H1 (cell line): ENCODE results near the gene POM121C. TPM values are rescaled to one million over a fixed set of nuclear protein-coding genes. Genes with fewer than 3 reads are reported as not detected.
"Not testable (repeated sequence)": the region's sequence is repeated elsewhere in the genome, so short reads cannot be mapped to it uniquely, and the experiment has no call there.

Source experiments
- CTCF ChIA-PET: fragments of 300-600 bp; sonication (Branson Sonifier 250); formaldehyde crosslinking; loops from one replicate; lab custom pipeline; 2021; ENCODE audit not compliant: partially characterized antibody; lab: Charles Lee
- POLR2A ChIA-PET: fragments of 300-600 bp; sonication (Branson Sonifier 250); formaldehyde crosslinking; loops from one replicate; lab custom pipeline; 2021; ENCODE audit warnings: inconsistent platforms; ENCODE audit not compliant: partially characterized antibody; lab: Charles Lee
- DNase-seq, 2 experiments: peaks; one replicate each; pipeline versions ENCODE4 v3.0.0 to v3.0.0-alpha.2; 2010 to 2022; ENCODE audit warnings: low spot score in 2 of 2, low read depth in 1 of 2, mixed read lengths in 1 of 2
- FAIRE-seq: peaks from 2 replicates; lab custom pipeline; 2011; peaks lifted over from hg19 to GRCh38; lab: Jason Lieb, UNC
- H2AFZ ChIP-seq: 2 replicates; pipeline ENCODE4 v1.8.1; 2012; ENCODE audit warnings: low read length, inconsistent platforms
- H2AK5ac ChIP-seq: 2 replicates; pipeline ENCODE4 v1.6.1; 2013; ENCODE audit warnings: low read depth, low read length
- H2BK120ac ChIP-seq: replicated peaks from 2 replicates; pipeline ENCODE3; 2013; ENCODE audit warnings: low read depth, low read length, inconsistent platforms
- H2BK12ac ChIP-seq: 2 replicates; pipeline ENCODE4 v1.6.1; 2013; ENCODE audit warnings: low read depth, low read length
- H2BK15ac ChIP-seq: 2 replicates; pipeline ENCODE4 v1.6.1; 2013; ENCODE audit warnings: low read length
- H2BK20ac ChIP-seq: 2 replicates; pipeline ENCODE4 v1.6.1; 2013; ENCODE audit warnings: low read length
- H2BK5ac ChIP-seq: 2 replicates; pipeline ENCODE4 v1.6.1; 2013; ENCODE audit warnings: low read depth, low read length
- H3K14ac ChIP-seq: 2 replicates; pipeline ENCODE4 v1.6.1; 2013; ENCODE audit warnings: inconsistent platforms; ENCODE audit not compliant: insufficient read length
- H3K18ac ChIP-seq: 2 replicates; pipeline ENCODE4 v1.6.1; 2013; ENCODE audit warnings: low read length; ENCODE audit errors: extremely low read depth
- H3K23ac ChIP-seq: 2 replicates; pipeline ENCODE4 v1.6.1; 2013; ENCODE audit warnings: inconsistent platforms; ENCODE audit not compliant: insufficient read length
- H3K23me2 ChIP-seq: 2 replicates; pipeline ENCODE4 v1.6.1; 2013; ENCODE audit warnings: low read depth, low read length
- H3K27ac ChIP-seq: 2 replicates; pipeline ENCODE4 v1.6.1; 2011; ENCODE audit warnings: low read depth, low read length, inconsistent platforms
- H3K27me3 ChIP-seq, 4 experiments: replicated peaks in 1 of 4; 1 replicate in 1 of 4; 2 replicates in 3 of 4; pipeline versions ENCODE4 v1.6.1 to v1.8.1; 2011 to 2013; ENCODE audit warnings: low read length in 3 of 4, mild to moderate bottlenecking in 3 of 4, inconsistent platforms in 2 of 4, mixed read lengths in 2 of 4, moderate library complexity in 1 of 4; ENCODE audit not compliant: control insufficient read depth in 3 of 4, insufficient read depth in 3 of 4; ENCODE audit errors: extremely low read depth in 1 of 4
- H3K36me3 ChIP-seq, 4 experiments: 2 replicates each; pipeline versions ENCODE4 v1.6.1 to v1.8.1; 2011 to 2013; ENCODE audit warnings: mild to moderate bottlenecking in 4 of 4, low read length in 3 of 4, moderate library complexity in 2 of 4, control low read depth in 1 of 4, inconsistent platforms in 1 of 4; ENCODE audit not compliant: insufficient read depth in 4 of 4, control insufficient read depth in 2 of 4
- H3K4ac ChIP-seq: replicated peaks from 2 replicates; pipeline ENCODE3; 2013; ENCODE audit warnings: low read length, low read depth, mixed read lengths, inconsistent platforms; ENCODE audit not compliant: insufficient read length
- H3K4me1 ChIP-seq, 4 experiments: replicated peaks in 1 of 4; 1 replicate in 1 of 4; 2 replicates in 3 of 4; pipeline versions ENCODE4 v1.6.1 to v1.8.1; 2011 to 2013; ENCODE audit warnings: low read length in 3 of 4, inconsistent platforms in 2 of 4, mixed read lengths in 1 of 4; ENCODE audit not compliant: insufficient read depth in 4 of 4, control insufficient read depth in 3 of 4
- H3K4me2 ChIP-seq, 2 experiments: 2 replicates each; pipeline versions ENCODE4 v1.6.1 to v1.8.1; 2011 to 2013; ENCODE audit warnings: low read depth in 2 of 2, low read length in 2 of 2, control low read depth in 1 of 2, inconsistent platforms in 1 of 2, mild to moderate bottlenecking in 1 of 2; ENCODE audit not compliant: insufficient read depth in 1 of 2
- H3K4me3 ChIP-seq, 4 experiments: fragments of 200-600, 300-600 bp in 1 of 4; sonication (generic), shearing (Covaris generic), sonication (Bioruptor Twin) in 1 of 4; 2 replicates each; pipeline versions ENCODE4 v1.5.1 to v1.8.1; 2011 to 2016; ENCODE audit warnings: low read length in 4 of 4, low read depth in 3 of 4, control low read depth in 2 of 4, inconsistent platforms in 2 of 4, mild to moderate bottlenecking in 2 of 4, mixed read lengths in 1 of 4, moderate library complexity in 1 of 4; ENCODE audit not compliant: insufficient read depth in 2 of 4; ENCODE audit errors: extremely low read depth in 1 of 4
- H3K56ac ChIP-seq: replicated peaks from 2 replicates; pipeline ENCODE3; 2013; ENCODE audit warnings: low read depth, mild to moderate bottlenecking, mixed read lengths, low read length, inconsistent platforms; ENCODE audit not compliant: insufficient read length
- H3K79me1 ChIP-seq: 2 replicates; pipeline ENCODE4 v1.6.1; 2013; ENCODE audit warnings: low read depth, low read length, control low read depth
- H3K79me2 ChIP-seq, 2 experiments: 2 replicates each; pipeline versions ENCODE4 v1.6.1 to v1.8.1; 2012 to 2013; ENCODE audit warnings: low read length in 2 of 2, mild to moderate bottlenecking in 2 of 2, inconsistent platforms in 1 of 2; ENCODE audit not compliant: insufficient read depth in 2 of 2, control insufficient read depth in 1 of 2
- H3K9ac ChIP-seq, 4 experiments: replicated peaks in 1 of 4; 1 replicate in 1 of 4; 2 replicates in 3 of 4; pipeline versions ENCODE4 v1.6.1 to v1.8.1; 2011 to 2013; ENCODE audit warnings: low read depth in 3 of 4, low read length in 3 of 4, control low read depth in 2 of 4, mild to moderate bottlenecking in 2 of 4, moderate library complexity in 2 of 4, inconsistent platforms in 1 of 4; ENCODE audit errors: extremely low read depth in 1 of 4
- H3K9me3 ChIP-seq, 2 experiments: 2 replicates each; pipeline versions ENCODE4 v1.6.1 to v1.8.1; 2012 to 2013; ENCODE audit warnings: mild to moderate bottlenecking in 2 of 2, moderate library complexity in 2 of 2, control low read depth in 1 of 2, inconsistent platforms in 1 of 2, low read depth in 1 of 2, low read length in 1 of 2, mixed read lengths in 1 of 2; ENCODE audit not compliant: insufficient read depth in 2 of 2
- H4K20me1 ChIP-seq, 2 experiments: replicated peaks in 1 of 2; 2 replicates each; pipeline versions ENCODE3 to v1.8.1; 2011 to 2013; ENCODE audit warnings: inconsistent platforms in 2 of 2, low read length in 2 of 2, mild to moderate bottlenecking in 1 of 2; ENCODE audit not compliant: insufficient read depth in 2 of 2, control insufficient read depth in 1 of 2
- H4K5ac ChIP-seq: 2 replicates; pipeline ENCODE4 v1.6.1; 2013; ENCODE audit warnings: low read length, low read depth, mixed read lengths, inconsistent platforms; ENCODE audit not compliant: insufficient read length
- H4K8ac ChIP-seq: 2 replicates; pipeline ENCODE4 v1.8.0; 2013; ENCODE audit warnings: mild to moderate bottlenecking, moderate library complexity, low read length, inconsistent platforms; ENCODE audit not compliant: insufficient read depth; ENCODE audit errors: extremely low read depth
- H4K91ac ChIP-seq: replicated peaks from 2 replicates; pipeline ENCODE3; 2013; ENCODE audit warnings: low read length, mixed read lengths, inconsistent platforms; ENCODE audit not compliant: insufficient read length
- WGBS, 2 experiments: shearing (Covaris generic) in 1 of 2; methylation state at CpG; one replicate each; pipeline versions ENCODE4 v1.1.6 to v1.1.7; 2013 to 2015; ENCODE audit warnings: low lambda C conversion rate in 2 of 2, mixed read lengths in 2 of 2, inconsistent platforms in 1 of 2, low coverage in 1 of 2, missing lambda C conversion rate in 1 of 2; ENCODE audit not compliant: insufficient replicate concordance in 2 of 2, insufficient coverage in 1 of 2, insufficient read length in 1 of 2; ENCODE audit errors: extremely low coverage in 1 of 2, missing lambda C conversion rate in 1 of 2; 5-methylcytosine and 5-hydroxymethylcytosine counted together
- polyA plus RNA-seq, 7 experiments: library from polyadenylated mRNA; depleted of rRNA in 3 of 7; stranded (reverse) in 5 of 7; unstranded in 2 of 7; fragments of >200 nt in 5 of 7; fragments of 200-250 nt in 2 of 7; gene quantifications; 1 replicate in 5 of 7; 2 replicates in 1 of 7; 4 replicates in 1 of 7; pipeline versions ENCODE4 v1.2.1 to v1.2.3, GENCODE V29; 2011 to 2013; ENCODE audit warnings: missing spikeins in 2 of 7, mixed read lengths in 2 of 7
- total RNA-seq: library from RNA; stranded (reverse); fragmentation: NEBNext Ultra II Directional; extraction: Animal tissue kit (Norgen Biotek cat#: 25700); gene quantifications from 2 replicates; pipeline ENCODE4 v1.2.1, GENCODE V29; 2021

Gene POM121C
- total and polyA plus RNA-seq, 2 of the 8 experiments (the other 6 are each of a cell fraction or from before 2014, with no cell fraction given), result 16.5 to 58.0 TPM

GRCh38 chr7:75449946-75450345 is 36.2 kb downstream of the POM121C start:
- FAIRE-seq, result not testable (repeated sequence)

More at GRCh38 chr7:75449946-75450345, 36.2 kb downstream of the POM121C start:
- H3K56ac ChIP-seq, H3K79me1 ChIP-seq, H3K14ac ChIP-seq, H3K4me1 ChIP-seq, H2BK15ac ChIP-seq, H3K27me3 ChIP-seq, H4K8ac ChIP-seq, H3K23me2 ChIP-seq, H2BK20ac ChIP-seq, H3K23ac ChIP-seq, DNase-seq, CTCF ChIA-PET, H2BK12ac ChIP-seq, H3K4me3 ChIP-seq, H2BK120ac ChIP-seq, H3K4me2 ChIP-seq, H3K9me3 ChIP-seq, H4K91ac ChIP-seq, H4K5ac ChIP-seq, H2AFZ ChIP-seq, H3K36me3 ChIP-seq, H2BK5ac ChIP-seq, POLR2A ChIA-PET, H3K4ac ChIP-seq, H3K9ac ChIP-seq, H4K20me1 ChIP-seq, H3K79me2 ChIP-seq, H3K18ac ChIP-seq, H2AK5ac ChIP-seq, H3K27ac ChIP-seq: not testable (repeated sequence)
- WGBS, 2 experiments, result 82% methylated on average over 2 of the region's 5 CpGs; no CpG with 5 or more reads in 1 of the 2 experiments
